ENCODE results near the gene KIAA1671. TPM values are rescaled to one million over a fixed set of nuclear protein-coding genes. Genes with fewer than 3 reads are reported as not detected.
A peak's percentile ranks its signal among the peaks of the same experiment; 100 is the strongest.

KIAA1671 gene
- total and polyA plus RNA-seq, 2 of the 13 experiments (the other 11 are each of a cell fraction or from before 2014, with no cell fraction given): 13.5 to 13.6 TPM

- TF ChIP-seq ARID5B (CRISPR knock-in tag; IDR thresholded peaks at IDR 0.05): peak; percentile 80
- no peak for TF ChIP-seq ZNF343 (CRISPR knock-in tag; IDR thresholded peaks at IDR 0.05)
- peak; percentile 90 for TF ChIP-seq PAXIP1 (CRISPR knock-in tag; conservative IDR thresholded peaks at IDR 0.05)
- TF ChIP-seq TBX2 (CRISPR knock-in tag; IDR thresholded peaks at IDR 0.05; ENCODE audit: borderline replicate concordance): peak; percentile 66; the same call in 1 of the 2 replicates
- peak; percentile 16; the same call in 1 of the 2 replicates for TF ChIP-seq MTERF4 (CRISPR knock-in tag; IDR thresholded peaks at IDR 0.05)
- no peak for TF ChIP-seq ZNF564 (CRISPR knock-in tag; IDR thresholded peaks at IDR 0.05)
- TF ChIP-seq TEAD3 (CRISPR knock-in tag; optimal IDR thresholded peaks at IDR 0.05; ENCODE audit: borderline replicate concordance): peak; percentile 57
- no peak for TF ChIP-seq NFAT5 (CRISPR knock-in tag; IDR thresholded peaks at IDR 0.05)
These were observed 157.5 kb downstream of the KIAA1671 start (continued) for GRCh38 chr22:25109878-25110595.
